ENCODE results near the gene LBX1.
A peak's percentile ranks its signal among the peaks of the same experiment; 100 is the strongest.

LBX1 gene

GRCh38 chr10:101260764-101261481 is 31.7 kb upstream of the LBX1 start:
- Mint-ChIP-seq H3K36me3 (ENCODE audit: insufficient read depth) (no peaks in the 10 kb centered on the region), H3K9me3 (no peaks in the 10 kb centered on the region), H3K27ac (ENCODE audit: low read depth) (no peak overlapping the region), H3K4me1 (no peaks in the 10 kb centered on the region), H3K4me3 (no peak overlapping the region), H3K27me3 (peaks cover 38% of the 10 kb centered on the region)
- no peak for ATAC-seq (replicated peaks; ENCODE audit: extremely low read depth, poor library complexity, severe bottlenecking)
- DNase-seq (ENCODE audit: low spot score in 2 of 2), result no peak

GRCh38 chr10:101258179-101258885 is 29.1 kb upstream of the LBX1 start:
- ATAC-seq (replicated peaks; ENCODE audit: extremely low read depth, poor library complexity, severe bottlenecking), result no peak
- DNase-seq (ENCODE audit: low spot score in 2 of 2), result no peak
- H3K9me3 Mint-ChIP-seq, result no peaks in the 10 kb centered on the region
- H3K27me3 Mint-ChIP-seq, result peaks cover 56% of the 10 kb centered on the region
- no peak overlapping the region for H3K4me3 Mint-ChIP-seq
- no peaks in the 10 kb centered on the region for H3K36me3 Mint-ChIP-seq (ENCODE audit: insufficient read depth)
- H3K4me1 Mint-ChIP-seq, result no peaks in the 10 kb centered on the region
- no peak overlapping the region for H3K27ac Mint-ChIP-seq (ENCODE audit: low read depth)

- peaks cover 54% of the 10 kb centered on the region for H3K27me3 Mint-ChIP-seq
- no peak overlapping the region for H3K27ac Mint-ChIP-seq (ENCODE audit: low read depth)
- no peak for ATAC-seq (replicated peaks; ENCODE audit: extremely low read depth, poor library complexity, severe bottlenecking)
- H3K4me1 Mint-ChIP-seq, result no peaks in the 10 kb centered on the region
- H3K4me3 Mint-ChIP-seq, result no peak overlapping the region
- no peaks in the 10 kb centered on the region for H3K9me3 Mint-ChIP-seq
- DNase-seq (ENCODE audit: low spot score in 2 of 2), result no peak
- H3K36me3 Mint-ChIP-seq (ENCODE audit: insufficient read depth), result no peaks in the 10 kb centered on the region
Observed at GRCh38 chr10:101257491-101257890, 28.2 kb upstream of the LBX1 start.

DNA sequence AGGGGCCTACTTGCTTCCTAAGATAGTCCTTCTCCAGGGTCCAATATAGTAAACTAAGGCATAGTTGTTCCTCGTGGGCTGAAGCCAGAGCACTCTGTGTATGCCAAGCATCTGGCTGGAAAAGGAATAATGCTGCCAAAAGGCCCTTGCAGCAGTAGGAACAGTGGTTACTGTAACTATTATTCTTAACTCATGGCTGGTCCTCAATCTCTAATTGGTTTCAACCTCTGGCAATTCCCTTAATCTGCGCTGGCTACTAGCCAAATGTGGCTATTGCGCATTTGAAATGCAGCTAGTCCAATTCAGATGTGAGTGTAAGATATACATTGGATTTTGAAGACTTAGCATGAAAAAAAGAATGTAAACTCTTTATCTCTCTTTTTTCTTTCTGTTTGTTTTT is 27.8 kb upstream of the LBX1 start:
- no peaks in the 10 kb centered on the region for H3K36me3 Mint-ChIP-seq (ENCODE audit: insufficient read depth)
- H3K4me3 Mint-ChIP-seq, result no peak overlapping the region
- H3K27ac Mint-ChIP-seq (ENCODE audit: low read depth), result no peak overlapping the region
- H3K9me3 Mint-ChIP-seq, result no peaks in the 10 kb centered on the region
- ATAC-seq (replicated peaks; ENCODE audit: extremely low read depth, poor library complexity, severe bottlenecking) (no peak), DNase-seq (ENCODE audit: low spot score in 2 of 2) (no peak)
- peaks cover 50% of the 10 kb centered on the region for H3K27me3 Mint-ChIP-seq
- no peaks in the 10 kb centered on the region for H3K4me1 Mint-ChIP-seq

DNA sequence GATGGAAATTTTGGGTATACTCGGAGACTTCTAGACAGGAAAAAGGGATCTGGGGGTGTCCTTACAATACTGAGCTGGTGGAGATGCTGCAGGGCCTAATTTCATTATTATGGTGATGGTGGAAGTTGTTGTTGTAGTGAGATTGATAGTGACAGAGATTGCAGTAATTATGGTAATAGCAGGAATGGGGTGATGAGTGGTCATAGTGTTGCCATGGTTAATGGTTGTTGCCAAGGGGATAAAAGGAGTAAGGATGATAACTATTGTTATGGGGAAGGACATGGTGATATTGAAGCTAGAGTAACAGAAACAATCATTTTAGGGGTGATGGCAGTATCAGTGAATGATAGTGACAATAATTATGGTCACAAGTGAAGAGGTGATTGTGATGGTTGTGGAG is 27.1 kb upstream of the LBX1 start:
- Mint-ChIP-seq H3K4me1 (no peaks in the 10 kb centered on the region), H3K4me3 (no peak overlapping the region), H3K27me3 (peaks cover 43% of the 10 kb centered on the region), H3K36me3 (ENCODE audit: insufficient read depth) (no peaks in the 10 kb centered on the region), H3K9me3 (no peaks in the 10 kb centered on the region), H3K27ac (ENCODE audit: low read depth) (no peak overlapping the region)
- DNase-seq (ENCODE audit: low spot score in 2 of 2), result no peak
- no peak for ATAC-seq (replicated peaks; ENCODE audit: extremely low read depth, poor library complexity, severe bottlenecking)

GRCh38 chr10:101250136-101250535 is 20.9 kb upstream of the LBX1 start:
- H3K27ac Mint-ChIP-seq (ENCODE audit: low read depth), result no peak overlapping the region

GRCh38 chr10:101249171-101249581 is 19.9 kb upstream of the LBX1 start:
- no peak overlapping the region for H3K4me3 Mint-ChIP-seq
- no peak overlapping the region for H3K27ac Mint-ChIP-seq (ENCODE audit: low read depth)
- no peak for DNase-seq (ENCODE audit: low spot score in 2 of 2)
- H3K9me3 Mint-ChIP-seq, result no peaks in the 10 kb centered on the region
- peaks cover 62% of the 10 kb centered on the region for H3K27me3 Mint-ChIP-seq
- H3K4me1 Mint-ChIP-seq, result no peaks in the 10 kb centered on the region
- H3K36me3 Mint-ChIP-seq (ENCODE audit: insufficient read depth), result no peaks in the 10 kb centered on the region
- no peak for ATAC-seq (replicated peaks; ENCODE audit: extremely low read depth, poor library complexity, severe bottlenecking)

More at GRCh38 chr10:101250136-101250535, 20.9 kb upstream of the LBX1 start:
- no peaks in the 10 kb centered on the region for H3K4me1 Mint-ChIP-seq
- H3K27me3 Mint-ChIP-seq, result peaks cover 62% of the 10 kb centered on the region
- H3K4me3 Mint-ChIP-seq, result no peak overlapping the region
- H3K36me3 Mint-ChIP-seq (ENCODE audit: insufficient read depth), result no peaks in the 10 kb centered on the region
- no peaks in the 10 kb centered on the region for H3K9me3 Mint-ChIP-seq
- DNase-seq (ENCODE audit: low spot score in 2 of 2) (no peak), ATAC-seq (replicated peaks; ENCODE audit: extremely low read depth, poor library complexity, severe bottlenecking) (no peak)

GRCh38 chr10:101246639-101247038 is 17.4 kb upstream of the LBX1 start:
- H3K36me3 Mint-ChIP-seq (ENCODE audit: insufficient read depth), result no peaks in the 10 kb centered on the region
- H3K4me1 Mint-ChIP-seq, result no peaks in the 10 kb centered on the region
- no peak overlapping the region for H3K4me3 Mint-ChIP-seq
- H3K27ac Mint-ChIP-seq (ENCODE audit: low read depth), result no peak overlapping the region
- ATAC-seq (replicated peaks; ENCODE audit: extremely low read depth, poor library complexity, severe bottlenecking) (no peak), DNase-seq (ENCODE audit: low spot score in 2 of 2) (no peak)
- H3K27me3 Mint-ChIP-seq, result peaks cover 66% of the 10 kb centered on the region
- H3K9me3 Mint-ChIP-seq, result no peaks in the 10 kb centered on the region

GRCh38 chr10:101244321-101245050 is 15.2 kb upstream of the LBX1 start:
- no peak for ATAC-seq (replicated peaks; ENCODE audit: extremely low read depth, poor library complexity, severe bottlenecking)
- Mint-ChIP-seq H3K27me3 (peaks cover 73% of the 10 kb centered on the region), H3K27ac (ENCODE audit: low read depth) (no peak overlapping the region), H3K4me3 (no peak overlapping the region), H3K4me1 (no peaks in the 10 kb centered on the region), H3K36me3 (ENCODE audit: insufficient read depth) (no peaks in the 10 kb centered on the region), H3K9me3 (no peaks in the 10 kb centered on the region)
- DNase-seq (ENCODE audit: low spot score in 2 of 2), result no peak

DNA sequence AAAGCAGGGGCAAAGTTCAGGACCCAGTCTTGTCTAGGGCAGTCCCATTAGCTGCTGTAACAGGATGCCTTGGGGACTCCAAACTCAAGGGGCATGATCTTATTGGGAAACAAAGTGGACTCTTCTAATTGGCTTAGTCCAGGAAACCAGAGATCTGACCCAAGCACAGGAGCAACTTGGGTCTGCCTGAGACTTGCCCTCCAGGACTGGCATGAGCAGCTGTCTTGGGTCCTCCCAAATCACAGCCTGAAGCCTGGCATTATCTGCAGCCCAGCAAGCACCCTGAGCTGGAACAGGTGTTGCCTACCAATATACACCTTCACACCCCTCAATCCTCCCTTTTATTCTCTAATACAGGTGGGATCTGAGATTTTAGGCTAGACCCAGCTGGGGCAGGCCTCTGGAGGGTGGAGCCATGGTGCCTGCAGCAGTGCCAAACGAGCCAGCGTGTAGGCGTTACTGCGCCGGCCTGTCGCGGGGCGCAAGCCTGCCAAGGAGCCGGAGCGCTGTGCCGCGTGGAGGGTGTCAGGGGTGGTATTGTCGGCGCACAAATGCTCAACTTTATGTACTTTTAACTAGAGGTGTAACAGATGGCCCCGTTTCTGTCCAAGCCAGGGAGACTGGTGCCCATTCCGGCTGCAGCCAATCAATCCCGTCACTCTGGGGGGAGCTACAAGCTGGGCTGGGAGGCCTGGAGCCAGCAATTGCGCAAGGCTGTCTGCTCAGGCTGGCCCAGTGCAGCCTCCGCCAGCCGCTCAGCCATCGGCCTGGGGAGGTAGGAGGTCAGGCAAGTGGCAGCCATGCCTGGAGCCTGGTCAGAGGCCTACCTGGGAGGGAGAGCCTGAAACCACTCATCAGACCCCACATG is 12.8 kb upstream of the LBX1 start:
- DNase-seq (ENCODE audit: low spot score in 2 of 2) (no peak), ATAC-seq (replicated peaks; ENCODE audit: extremely low read depth, poor library complexity, severe bottlenecking) (no peak)
- Mint-ChIP-seq H3K4me3 (no peak overlapping the region), H3K9me3 (no peaks in the 10 kb centered on the region), H3K27ac (ENCODE audit: low read depth) (no peak overlapping the region), H3K27me3 (peaks cover 85% of the 10 kb centered on the region), H3K4me1 (peaks cover 6% of the 10 kb centered on the region), H3K36me3 (ENCODE audit: insufficient read depth) (no peaks in the 10 kb centered on the region)

GRCh38 chr10:101238732-101239105 is 9.5 kb upstream of the LBX1 start:
- peaks cover 9% of the 10 kb centered on the region for H3K4me1 Mint-ChIP-seq
- H3K4me3 Mint-ChIP-seq, result no peak overlapping the region

DNA sequence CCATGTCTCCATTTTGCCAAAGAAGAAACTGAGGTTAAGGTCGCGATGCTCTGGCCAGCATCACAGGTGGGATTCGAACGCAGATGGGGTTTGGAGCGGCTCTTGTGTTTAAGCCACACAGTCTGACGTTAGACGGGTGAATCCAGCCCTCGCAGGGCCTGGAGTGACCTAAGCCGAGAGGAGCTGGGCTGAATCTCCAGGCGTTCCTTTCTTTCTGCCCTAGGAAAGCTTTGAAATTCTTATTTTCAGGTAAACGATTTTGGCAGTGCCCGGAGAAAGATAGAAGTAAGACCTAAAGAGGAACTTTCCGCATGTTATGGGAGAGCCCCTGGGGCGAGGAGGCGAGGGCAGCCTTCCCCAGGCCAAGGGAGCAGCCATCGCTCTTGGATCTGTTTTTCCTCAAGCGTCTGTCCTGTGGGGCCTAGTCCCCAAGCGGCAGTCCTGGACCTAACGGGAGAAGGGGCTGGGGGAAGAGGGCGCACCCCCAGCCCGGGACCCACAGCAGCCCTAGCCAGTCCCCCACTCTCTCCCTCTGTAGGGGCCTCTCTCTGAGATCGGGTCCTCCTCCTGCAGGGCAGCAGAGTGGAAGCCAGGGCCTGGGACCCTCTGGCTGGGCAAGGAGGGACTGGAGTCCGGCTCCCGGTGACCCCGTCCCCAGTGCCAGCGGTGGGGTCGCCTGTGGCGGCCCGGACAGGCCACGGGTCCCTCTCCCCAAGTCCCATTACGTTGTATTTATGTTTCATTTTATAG is 8.9 kb upstream of the LBX1 start:
- Mint-ChIP-seq H3K27me3 (peaks cover 85% of the 10 kb centered on the region), H3K36me3 (ENCODE audit: insufficient read depth) (no peaks in the 10 kb centered on the region), H3K4me1 (peaks cover 9% of the 10 kb centered on the region), H3K9me3 (no peaks in the 10 kb centered on the region), H3K4me3 (peak overlapping the region; percentile 49), H3K27ac (ENCODE audit: low read depth) (no peak overlapping the region)
- DNase-seq (ENCODE audit: low spot score in 2 of 2), result no peak
- no peak for ATAC-seq (replicated peaks; ENCODE audit: extremely low read depth, poor library complexity, severe bottlenecking)

More at GRCh38 chr10:101238732-101239105, 9.5 kb upstream of the LBX1 start:
- DNase-seq (ENCODE audit: low spot score in 2 of 2) (no peak), ATAC-seq (replicated peaks; ENCODE audit: extremely low read depth, poor library complexity, severe bottlenecking) (no peak)
- no peaks in the 10 kb centered on the region for H3K36me3 Mint-ChIP-seq (ENCODE audit: insufficient read depth)
- no peaks in the 10 kb centered on the region for H3K9me3 Mint-ChIP-seq
- H3K27me3 Mint-ChIP-seq, result peaks cover 85% of the 10 kb centered on the region
- no peak overlapping the region for H3K27ac Mint-ChIP-seq (ENCODE audit: low read depth)

All from central memory CD8-positive, alpha-beta T cell (primary cell).